Hepatocyte (in vitro differentiated cells): Measurements from ENCODE around the gene MSH3. TPM values are rescaled to one million over a fixed set of nuclear protein-coding genes. Genes with fewer than 3 reads are reported as not detected.
"Not testable (repeated sequence)": the region's sequence is repeated elsewhere in the genome, so short reads cannot be mapped to it uniquely, and the experiment has no call there.

ENCODE experiments used
- DNase-seq: peaks from one replicate; pipeline ENCODE4 v3.0.0-alpha.2; 2016; ENCODE audit warnings: low spot score
- H2AFZ ChIP-seq: fragments of 200-600 bp; sonication (generic); 2 replicates; pipeline ENCODE4 v1.6.0; 2016; ENCODE audit warnings: antibody characterized with exemption, mild to moderate bottlenecking
- H3K27ac ChIP-seq: fragments of 200-600 bp; sonication (generic); 2 replicates; pipeline ENCODE4 v1.5.1; 2016; ENCODE audit warnings: mild to moderate bottlenecking
- H3K27me3 ChIP-seq: fragments of 200-600 bp; sonication (generic); 2 replicates; pipeline ENCODE4 v1.6.1; 2016
- H3K36me3 ChIP-seq: fragments of 200-600 bp; sonication (generic); replicated peaks from 2 replicates; pipeline ENCODE4 v1.5.1; 2016; ENCODE audit warnings: low read depth; ENCODE audit not compliant: insufficient read depth
- H3K4me1 ChIP-seq: fragments of 200-600 bp; sonication (generic); 2 replicates; pipeline ENCODE4 v1.5.1; 2016; ENCODE audit warnings: mild to moderate bottlenecking, moderate library complexity; ENCODE audit not compliant: insufficient read depth
- H3K4me2 ChIP-seq: fragments of 200-600 bp; sonication (generic); 2 replicates; pipeline ENCODE4 v1.6.0; 2016
- H3K4me3 ChIP-seq: fragments of 200-600 bp; sonication (generic); 2 replicates; pipeline ENCODE4 v1.5.1; 2016; ENCODE audit warnings: mild to moderate bottlenecking
- H3K79me2 ChIP-seq: fragments of 200-600 bp; sonication (generic); 2 replicates; pipeline ENCODE4 v1.6.0; 2017; ENCODE audit warnings: mild to moderate bottlenecking
- H3K9me2 ChIP-seq: fragments of 200-600 bp; sonication (generic); replicated peaks from 2 replicates; pipeline ENCODE4 v1.6.0; 2017; ENCODE audit warnings: mild to moderate bottlenecking; ENCODE audit not compliant: insufficient read depth
- H3K9me3 ChIP-seq: fragments of 200-600 bp; sonication (generic); 2 replicates; pipeline ENCODE4 v1.5.1; 2016; ENCODE audit warnings: low read depth, mild to moderate bottlenecking
- H4K20me1 ChIP-seq: fragments of 200-600 bp; sonication (generic); 2 replicates; pipeline ENCODE4 v1.6.0; 2016; ENCODE audit warnings: mild to moderate bottlenecking; ENCODE audit not compliant: insufficient read depth, poor library complexity, severe bottlenecking
- EZH2 ChIP-seq: fragments of 200-600 bp; sonication (generic); IDR thresholded peaks from 2 replicates; pipeline ENCODE4 v1.6.1; 2016; ENCODE audit warnings: antibody characterized with exemption, mild to moderate bottlenecking, borderline replicate concordance
- EZH2phosphoT487 ChIP-seq: fragments of 200-600 bp; sonication (generic); IDR thresholded peaks from one replicate; pipeline ENCODE4 v1.6.1; 2018; ENCODE audit warnings: antibody characterized with exemption, mild to moderate bottlenecking, low read depth, moderate library complexity; ENCODE audit not compliant: unreplicated experiment, severe bottlenecking
- WGBS: methylation state at CpG from one replicate; pipeline ENCODE4 v1.1.6; 2016; ENCODE audit warnings: low lambda C conversion rate; ENCODE audit errors: missing lambda C conversion rate; 5-methylcytosine and 5-hydroxymethylcytosine counted together
- polyA plus RNA-seq: library from polyadenylated mRNA; unstranded; fragments of >200 nt; fragmentation: Nextera tagmentation; extraction: Ambion mirVana; gene quantifications from 2 replicates; pipeline ENCODE4 v1.2.1, GENCODE V29; 2016
- total RNA-seq: library from RNA; depleted of rRNA; stranded (reverse); fragments of >200 nt; gene quantifications from 2 replicates; pipeline ENCODE4 v1.2.3, GENCODE V29; 2014
- TF ChIP-seq, protein P1 (sequence below): fragments of 200-600 bp; sonication (generic); IDR thresholded peaks from 2 replicates; pipeline ENCODE4 v1.5.1; 2016; ENCODE audit warnings: antibody characterized with exemption, mild to moderate bottlenecking; ENCODE audit not compliant: poor library complexity

The MSH3 gene
- total and polyA plus RNA-seq, 2 experiments from 2014 or later: 8.1 to 13.2 TPM

DNA sequence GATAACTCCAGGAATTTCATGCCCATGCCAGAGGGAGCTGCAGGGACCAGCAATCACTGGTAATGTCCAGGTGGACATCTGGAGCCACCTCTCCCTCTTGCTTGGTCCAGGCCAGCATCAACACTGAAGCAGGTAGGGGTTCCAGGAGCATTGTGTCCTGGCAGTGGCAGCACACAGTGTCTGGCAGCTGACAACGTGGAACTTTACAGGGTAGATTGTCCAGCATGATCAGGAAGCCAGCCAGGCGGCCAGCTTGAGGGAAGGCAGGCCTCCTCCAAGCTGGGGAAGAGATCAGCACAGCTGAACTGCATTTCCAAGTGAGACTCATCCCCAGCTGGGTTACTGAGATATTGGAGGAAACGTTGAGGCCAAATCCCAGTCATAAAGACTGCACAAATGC is 223.1 kb downstream of the MSH3 start:
- Histone ChIP-seq H3K4me3 (no peak overlapping the region), H3K36me3 (no peaks in the 10 kb centered on the region), H2AFZ (no peak overlapping the region), H3K27ac (no peak overlapping the region), H3K9me3 (no peaks in the 10 kb centered on the region), H3K79me2 (no peaks in the 10 kb centered on the region), H4K20me1 (no peaks in the 10 kb centered on the region), H3K27me3 (no peaks in the 10 kb centered on the region), H3K9me2 (no peaks in the 10 kb centered on the region), H3K4me2 (no peak overlapping the region), H3K4me1 (no peaks in the 10 kb centered on the region)
- TF ChIP-seq, protein P1, sequence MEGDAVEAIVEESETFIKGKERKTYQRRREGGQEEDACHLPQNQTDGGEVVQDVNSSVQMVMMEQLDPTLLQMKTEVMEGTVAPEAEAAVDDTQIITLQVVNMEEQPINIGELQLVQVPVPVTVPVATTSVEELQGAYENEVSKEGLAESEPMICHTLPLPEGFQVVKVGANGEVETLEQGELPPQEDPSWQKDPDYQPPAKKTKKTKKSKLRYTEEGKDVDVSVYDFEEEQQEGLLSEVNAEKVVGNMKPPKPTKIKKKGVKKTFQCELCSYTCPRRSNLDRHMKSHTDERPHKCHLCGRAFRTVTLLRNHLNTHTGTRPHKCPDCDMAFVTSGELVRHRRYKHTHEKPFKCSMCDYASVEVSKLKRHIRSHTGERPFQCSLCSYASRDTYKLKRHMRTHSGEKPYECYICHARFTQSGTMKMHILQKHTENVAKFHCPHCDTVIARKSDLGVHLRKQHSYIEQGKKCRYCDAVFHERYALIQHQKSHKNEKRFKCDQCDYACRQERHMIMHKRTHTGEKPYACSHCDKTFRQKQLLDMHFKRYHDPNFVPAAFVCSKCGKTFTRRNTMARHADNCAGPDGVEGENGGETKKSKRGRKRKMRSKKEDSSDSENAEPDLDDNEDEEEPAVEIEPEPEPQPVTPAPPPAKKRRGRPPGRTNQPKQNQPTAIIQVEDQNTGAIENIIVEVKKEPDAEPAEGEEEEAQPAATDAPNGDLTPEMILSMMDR: no peak
- TF ChIP-seq EZH2: no peak
- TF ChIP-seq EZH2phosphoT487: no peak
- DNase-seq: no peak
- WGBS: 72% methylated on average over 3 of the region's 3 CpGs

DNA sequence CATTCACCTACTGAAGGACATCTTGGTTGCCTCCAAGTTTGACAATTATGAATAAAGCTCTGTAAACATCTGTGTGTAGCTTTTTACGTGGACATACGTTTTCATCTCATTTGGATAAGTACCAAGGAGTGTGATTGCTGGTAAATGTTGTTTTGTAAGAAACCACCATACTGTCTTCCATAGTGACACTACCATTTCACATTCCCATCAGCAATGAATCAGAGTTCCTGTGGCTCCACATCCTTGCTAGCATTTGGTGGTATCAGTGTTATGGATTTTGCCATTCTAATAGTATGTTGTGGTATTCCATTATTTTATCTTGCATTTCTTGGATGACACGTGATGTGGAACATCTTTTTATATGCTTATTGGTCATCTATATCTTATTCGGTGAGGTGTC is 227.3 kb downstream of the MSH3 start:
- 95% methylated on average over 4 of the region's 4 CpGs for WGBS
- no peaks in the 10 kb centered on the region for H3K9me2 ChIP-seq
- H3K4me1 ChIP-seq: peaks cover 15% of the 10 kb centered on the region
- no peaks in the 10 kb centered on the region for H4K20me1 ChIP-seq
- no peaks in the 10 kb centered on the region for H3K9me3 ChIP-seq
- H3K27ac ChIP-seq: no peak overlapping the region
- no peak overlapping the region for H3K4me3 ChIP-seq
- TF ChIP-seq, protein P1: no peak
- TF ChIP-seq EZH2 (no peak), EZH2phosphoT487 (no peak)
- DNase-seq: no peak
- no peak overlapping the region for H2AFZ ChIP-seq
- H3K79me2 ChIP-seq: no peaks in the 10 kb centered on the region
- no peaks in the 10 kb centered on the region for H3K36me3 ChIP-seq
- no peak overlapping the region for H3K4me2 ChIP-seq
- no peaks in the 10 kb centered on the region for H3K27me3 ChIP-seq

DNA sequence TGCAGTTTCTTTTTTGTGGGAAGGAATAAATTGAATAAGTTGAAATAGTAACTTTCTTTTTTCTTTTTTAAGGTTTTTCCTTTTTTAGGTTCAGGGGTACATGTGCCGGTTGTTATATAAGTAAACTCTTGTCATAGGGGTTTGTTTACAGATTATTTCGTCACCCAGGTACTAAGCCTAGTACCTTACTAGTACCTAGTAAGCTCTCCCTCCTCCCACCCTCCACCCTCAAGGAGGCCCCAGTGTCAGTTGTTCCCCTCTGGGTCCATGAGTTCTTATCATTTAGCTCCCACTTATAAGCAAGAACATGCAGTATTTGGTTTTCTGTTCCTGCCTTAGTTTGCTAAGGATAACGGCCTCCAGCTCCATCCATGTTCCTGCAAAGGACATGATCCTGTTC is 228.9 kb downstream of the MSH3 start:
- H3K4me3 ChIP-seq, H3K79me2 ChIP-seq, H4K20me1 ChIP-seq, H3K9me3 ChIP-seq, H2AFZ ChIP-seq, DNase-seq, H3K9me2 ChIP-seq, H3K27ac ChIP-seq, H3K27me3 ChIP-seq, H3K36me3 ChIP-seq, H3K4me2 ChIP-seq: not testable (repeated sequence)
- WGBS: 94% methylated on average over 3 of the region's 3 CpGs
- H3K4me1 ChIP-seq: peaks cover 15% of the 10 kb centered on the region

DNA sequence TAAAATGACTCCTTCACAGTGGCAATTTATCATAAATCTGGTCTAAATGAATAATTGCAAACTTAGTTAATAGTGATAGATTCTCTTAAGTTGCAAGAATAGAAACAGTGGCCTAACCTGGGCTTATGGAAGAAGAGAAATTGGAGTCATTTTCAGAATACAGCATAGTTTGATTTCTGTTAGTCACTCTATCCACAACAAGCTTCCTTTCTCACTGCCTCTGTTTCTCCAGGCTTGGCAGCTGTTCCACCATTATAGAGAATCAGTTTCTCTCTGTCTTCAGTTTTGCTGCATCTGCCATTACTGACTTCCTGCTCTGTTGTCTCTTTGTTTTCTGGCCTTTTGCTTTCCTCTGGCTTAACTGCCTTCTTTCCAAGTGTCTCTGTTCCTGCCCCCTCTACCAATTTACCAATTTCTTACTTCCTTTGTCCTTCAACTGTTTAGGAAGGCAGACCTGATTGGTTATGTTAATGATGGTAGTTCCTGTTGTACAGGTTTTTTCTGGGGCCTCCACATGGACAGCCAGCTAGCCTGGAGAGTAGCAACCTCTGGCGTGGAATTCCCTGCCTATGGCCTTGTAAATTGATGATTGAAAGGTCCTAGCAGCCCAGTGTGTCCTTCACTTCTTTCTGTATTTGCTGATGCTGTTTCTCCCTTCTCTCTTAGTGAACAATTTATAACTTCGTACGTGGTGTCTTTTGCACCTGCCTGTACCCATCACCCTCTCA is 229.8 kb downstream of the MSH3 start:
- Histone ChIP-seq H3K4me1 (peaks cover 15% of the 10 kb centered on the region), H3K27ac (peak overlapping the region; percentile 27)
- 85% methylated on average over 3 of the region's 3 CpGs for WGBS

More for the DNA sequence above, 229.8 kb downstream of the MSH3 start:
- Histone ChIP-seq H3K4me3 (no peak overlapping the region), H2AFZ (no peak overlapping the region), H3K9me2 (no peaks in the 10 kb centered on the region), H3K9me3 (no peaks in the 10 kb centered on the region), H3K36me3 (no peaks in the 10 kb centered on the region), H3K79me2 (no peaks in the 10 kb centered on the region), H3K27me3 (no peaks in the 10 kb centered on the region), H4K20me1 (no peaks in the 10 kb centered on the region), H3K4me2 (no peak overlapping the region)
- no peak for DNase-seq
- TF ChIP-seq, protein P1: no peak
- TF ChIP-seq EZH2: no peak
- TF ChIP-seq EZH2phosphoT487: no peak
